HEK293 (cell line): ENCODE results near the gene GP1BB.

Experiments
- CTCF ChIA-PET: fragments of 350-600 bp; formaldehyde crosslinking; extraction: SDS; loops from one replicate; lab custom pipeline; 2021; ENCODE audit warnings: antibody characterized with exemption; lab: Yijun Ruan, JAX
- POLR2A ChIA-PET: fragments of 300-600 bp; formaldehyde crosslinking; extraction: SDS; loops from one replicate; lab custom pipeline; 2020; ENCODE audit warnings: antibody characterized with exemption, inconsistent platforms; lab: Yijun Ruan, JAX
- H3K27ac ChIP-seq: fragments of 200-500 bp; sonication (Bioruptor generic); 2 replicates; pipeline ENCODE4 v1.5.1; 2014; ENCODE audit warnings: low read depth, low read length, control low read depth, inconsistent platforms; ENCODE audit errors: extremely low read depth
- H3K36me3 ChIP-seq, 2 experiments: fragments of 200-500 bp in 1 of 2; sonication (Bioruptor generic) in 1 of 2; 1 replicate in 1 of 2; 2 replicates in 1 of 2; pipeline ENCODE4 v1.5.1; 2014 to 2017; ENCODE audit warnings: inconsistent platforms in 2 of 2, low read length in 2 of 2; ENCODE audit not compliant: control insufficient read depth in 2 of 2, insufficient read depth in 1 of 2
- H3K4me1 ChIP-seq: fragments of 200-500 bp; sonication (Bioruptor generic); 2 replicates; pipeline ENCODE4 v1.5.1; 2014; ENCODE audit warnings: mild to moderate bottlenecking, low read length, inconsistent platforms; ENCODE audit not compliant: control insufficient read depth, insufficient read depth
- H3K4me3 ChIP-seq: 2 replicates; pipeline ENCODE4 v1.5.1; 2011; ENCODE audit warnings: low read depth, mild to moderate bottlenecking, control low read depth, low read length, moderate library complexity
- H3K9me3 ChIP-seq: fragments of 200-500 bp; sonication (Bioruptor generic); 2 replicates; pipeline ENCODE4 v1.5.1; 2014; ENCODE audit warnings: low read depth, low read length, inconsistent platforms; ENCODE audit not compliant: control insufficient read depth, insufficient read depth
- HOXD13 ChIP-seq: sonication (generic); formaldehyde crosslinking; IDR thresholded peaks from 2 replicates; pipeline ENCODE4 v1.8.0; 2022; ENCODE audit warnings: missing genetic modification reagents, borderline replicate concordance
- KLF16 ChIP-seq: fragments of 450-650 bp; formaldehyde crosslinking; IDR thresholded peaks from 2 replicates; pipeline ENCODE4 v1.5.1; 2017; ENCODE audit warnings: missing biosample characterization, missing genetic modification characterization
- KLF7 ChIP-seq: fragments of 450-650 bp; formaldehyde crosslinking; IDR thresholded peaks from 2 replicates; pipeline ENCODE4 v1.5.1; 2016; ENCODE audit warnings: missing biosample characterization, missing genetic modification characterization, borderline replicate concordance
- MZF1 ChIP-seq: fragments of 450-650 bp; formaldehyde crosslinking; IDR thresholded peaks from 2 replicates; pipeline ENCODE4 v1.5.1; 2017; ENCODE audit warnings: missing biosample characterization, missing genetic modification characterization, borderline replicate concordance
- OVOL3 ChIP-seq: fragments of 450-650 bp; formaldehyde crosslinking; IDR thresholded peaks from 2 replicates; pipeline ENCODE4 v1.5.1; 2016; ENCODE audit warnings: missing biosample characterization, missing genetic modification characterization
- SP2 ChIP-seq: fragments of 450-650 bp; formaldehyde crosslinking; IDR thresholded peaks from 2 replicates; pipeline ENCODE4 v1.5.1; 2016; ENCODE audit warnings: missing biosample characterization, missing genetic modification characterization
- YY1 ChIP-seq: fragments of 450-650 bp; formaldehyde crosslinking; IDR thresholded peaks from 2 replicates; pipeline ENCODE4 v1.5.1; 2018; ENCODE audit warnings: missing biosample characterization, missing genetic modification characterization
- ZBTB21 ChIP-seq: fragments of 450-650 bp; formaldehyde crosslinking; IDR thresholded peaks from 2 replicates; pipeline ENCODE4 v1.5.1; 2017; ENCODE audit warnings: missing biosample characterization, missing genetic modification characterization
- ZNF10 ChIP-seq: fragments of 450-650 bp; formaldehyde crosslinking; IDR thresholded peaks from 2 replicates; pipeline ENCODE4 v1.5.1; 2017; ENCODE audit warnings: missing biosample characterization, missing genetic modification characterization
- ZNF132 ChIP-seq: fragments of 450-650 bp; formaldehyde crosslinking; IDR thresholded peaks from 2 replicates; pipeline ENCODE4 v1.5.1; 2017; ENCODE audit warnings: missing biosample characterization, missing genetic modification characterization, borderline replicate concordance
- ZNF133 ChIP-seq: fragments of 450-650 bp; formaldehyde crosslinking; IDR thresholded peaks from 2 replicates; pipeline ENCODE4 v1.5.1; 2016; ENCODE audit warnings: missing biosample characterization, missing genetic modification characterization
- ZNF140 ChIP-seq: fragments of 450-650 bp; formaldehyde crosslinking; IDR thresholded peaks from 2 replicates; pipeline ENCODE4 v1.5.1; 2016; ENCODE audit warnings: missing biosample characterization, missing genetic modification characterization
- ZNF174 ChIP-seq: fragments of 450-650 bp; formaldehyde crosslinking; IDR thresholded peaks from 2 replicates; pipeline ENCODE4 v1.5.0; 2017; ENCODE audit warnings: missing biosample characterization, mild to moderate bottlenecking, missing genetic modification characterization
- ZNF221 ChIP-seq: fragments of 450-650 bp; formaldehyde crosslinking; IDR thresholded peaks from 2 replicates; pipeline ENCODE4 v1.5.1; 2017; ENCODE audit warnings: missing biosample characterization, missing genetic modification characterization, borderline replicate concordance
- ZNF23 ChIP-seq: fragments of 450-650 bp; formaldehyde crosslinking; IDR thresholded peaks from 2 replicates; pipeline ENCODE4 v1.5.1; 2016; ENCODE audit warnings: missing biosample characterization, missing genetic modification characterization, borderline replicate concordance
- ZNF391 ChIP-seq: fragments of 450-650 bp; formaldehyde crosslinking; IDR thresholded peaks from 2 replicates; pipeline ENCODE4 v1.5.1; 2016; ENCODE audit warnings: low read depth, missing biosample characterization, missing genetic modification characterization, borderline replicate concordance
- ZNF560 ChIP-seq: fragments of 450-650 bp; formaldehyde crosslinking; IDR thresholded peaks from 2 replicates; pipeline ENCODE4 v1.5.1; 2017; ENCODE audit warnings: missing biosample characterization, missing genetic modification characterization, borderline replicate concordance
- ZNF596 ChIP-seq: fragments of 450-650 bp; IDR thresholded peaks from 2 replicates; pipeline ENCODE4 v1.5.0; 2018; ENCODE audit warnings: missing biosample characterization, mild to moderate bottlenecking, missing genetic modification characterization, moderate library complexity
- ZNF830 ChIP-seq: fragments of 450-650 bp; IDR thresholded peaks from 2 replicates; pipeline ENCODE4 v1.5.0; 2018; ENCODE audit warnings: missing biosample characterization, missing genetic modification characterization, low read depth, mild to moderate bottlenecking, moderate library complexity
- TF ChIP-seq, protein P1 (sequence below): sonication (generic); formaldehyde crosslinking; IDR thresholded peaks from 2 replicates; pipeline ENCODE4 v1.8.1; 2022; ENCODE audit warnings: mild to moderate bottlenecking, moderate library complexity, missing genetic modification reagents
- TF ChIP-seq, protein P2 (sequence below): fragments of 450-650 bp; formaldehyde crosslinking; IDR thresholded peaks from 2 replicates; pipeline ENCODE4; 2016; ENCODE audit warnings: missing biosample characterization, missing genetic modification characterization
- TF ChIP-seq, protein P3 (sequence below): fragments of 450-650 bp; formaldehyde crosslinking; IDR thresholded peaks from 2 replicates; pipeline ENCODE4 v1.5.1; 2016; ENCODE audit warnings: missing biosample characterization, missing genetic modification characterization
- TF ChIP-seq, protein P4 (sequence below): fragments of 450-650 bp; formaldehyde crosslinking; IDR thresholded peaks from 2 replicates; pipeline ENCODE4 v1.5.1; 2016; ENCODE audit warnings: missing biosample characterization, missing genetic modification characterization
- TF ChIP-seq, protein P5 (sequence below): fragments of 450-650 bp; formaldehyde crosslinking; IDR thresholded peaks from 2 replicates; pipeline ENCODE4 v1.5.1; 2017; ENCODE audit warnings: missing biosample characterization, missing genetic modification characterization
- TF ChIP-seq, protein P6 (sequence below): fragments of 450-650 bp; IDR thresholded peaks from 2 replicates; pipeline ENCODE4 v1.5.1; 2018; ENCODE audit warnings: missing biosample characterization, missing genetic modification characterization
- TF ChIP-seq, protein P7 (sequence below): fragments of 450-650 bp; formaldehyde crosslinking; IDR thresholded peaks from 2 replicates; pipeline ENCODE4 v1.5.1; 2016; ENCODE audit warnings: missing biosample characterization, missing genetic modification characterization

The GP1BB gene

DNA sequence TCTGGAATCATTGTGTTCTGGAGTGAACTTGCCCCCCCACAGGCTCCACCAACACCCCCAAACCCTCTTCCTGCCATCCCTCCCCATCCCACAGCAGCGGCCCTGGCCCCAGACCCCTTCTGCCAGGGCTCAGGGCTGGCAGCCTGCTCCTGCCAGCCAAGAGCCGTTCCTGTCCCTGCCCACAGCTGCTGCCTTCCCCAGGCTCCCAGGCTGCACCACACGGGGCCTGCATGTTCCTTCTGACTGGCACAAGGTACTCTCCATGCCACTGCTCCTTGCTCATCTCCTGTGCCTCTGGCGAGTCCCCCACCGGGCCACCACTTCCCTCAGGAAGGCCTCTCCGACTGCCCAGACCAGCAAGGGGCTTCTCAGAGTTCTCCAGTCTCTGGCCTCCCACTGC lies 4.9 kb downstream of the GP1BB start (continued):
- TF ChIP-seq YY1 (tag by site-specific recombination) (no peak), ZNF174 (tag by site-specific recombination) (no peak), OVOL3 (no peak), ZNF140 (tag by site-specific recombination) (no peak), ZBTB21 (no peak), ZNF560 (no peak), KLF7 (tag by site-specific recombination) (no peak), HOXD13 (CRISPR knock-in tag) (no peak), ZNF391 (tag by site-specific recombination) (no peak), MZF1 (tag by site-specific recombination) (no peak), KLF16 (no peak)
- TF ChIP-seq, protein P1, sequence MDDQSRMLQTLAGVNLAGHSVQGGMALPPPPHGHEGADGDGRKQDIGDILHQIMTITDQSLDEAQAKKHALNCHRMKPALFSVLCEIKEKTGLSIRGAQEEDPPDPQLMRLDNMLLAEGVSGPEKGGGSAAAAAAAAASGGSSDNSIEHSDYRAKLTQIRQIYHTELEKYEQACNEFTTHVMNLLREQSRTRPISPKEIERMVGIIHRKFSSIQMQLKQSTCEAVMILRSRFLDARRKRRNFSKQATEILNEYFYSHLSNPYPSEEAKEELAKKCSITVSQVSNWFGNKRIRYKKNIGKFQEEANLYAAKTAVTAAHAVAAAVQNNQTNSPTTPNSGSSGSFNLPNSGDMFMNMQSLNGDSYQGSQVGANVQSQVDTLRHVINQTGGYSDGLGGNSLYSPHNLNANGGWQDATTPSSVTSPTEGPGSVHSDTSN (CRISPR knock-in tag) = no peak
- TF ChIP-seq, protein P2, sequence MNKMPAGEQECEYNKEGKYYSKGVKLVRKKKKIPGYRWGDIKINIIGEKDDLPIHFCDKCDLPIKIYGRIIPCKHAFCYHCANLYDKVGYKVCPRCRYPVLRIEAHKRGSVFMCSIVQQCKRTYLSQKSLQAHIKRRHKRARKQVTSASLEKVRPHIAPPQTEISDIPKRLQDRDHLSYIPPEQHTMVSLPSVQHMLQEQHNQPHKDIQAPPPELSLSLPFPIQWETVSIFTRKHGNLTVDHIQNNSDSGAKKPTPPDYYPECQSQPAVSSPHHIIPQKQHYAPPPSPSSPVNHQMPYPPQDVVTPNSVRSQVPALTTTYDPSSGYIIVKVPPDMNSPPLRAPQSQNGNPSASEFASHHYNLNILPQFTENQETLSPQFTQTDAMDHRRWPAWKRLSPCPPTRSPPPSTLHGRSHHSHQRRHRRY (tag by site-specific recombination) = no peak
- TF ChIP-seq, protein P3, sequence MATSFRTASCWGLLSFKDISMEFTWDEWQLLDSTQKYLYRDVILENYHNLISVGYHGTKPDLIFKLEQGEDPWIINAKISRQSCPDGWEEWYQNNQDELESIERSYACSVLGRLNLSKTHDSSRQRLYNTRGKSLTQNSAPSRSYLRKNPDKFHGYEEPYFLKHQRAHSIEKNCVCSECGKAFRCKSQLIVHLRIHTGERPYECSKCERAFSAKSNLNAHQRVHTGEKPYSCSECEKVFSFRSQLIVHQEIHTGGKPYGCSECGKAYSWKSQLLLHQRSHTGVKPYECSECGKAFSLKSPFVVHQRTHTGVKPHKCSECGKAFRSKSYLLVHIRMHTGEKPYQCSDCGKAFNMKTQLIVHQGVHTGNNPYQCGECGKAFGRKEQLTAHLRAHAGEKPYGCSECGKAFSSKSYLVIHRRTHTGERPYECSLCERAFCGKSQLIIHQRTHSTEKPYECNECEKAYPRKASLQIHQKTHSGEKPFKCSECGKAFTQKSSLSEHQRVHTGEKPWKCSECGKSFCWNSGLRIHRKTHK (tag by site-specific recombination) = no peak

DNA sequence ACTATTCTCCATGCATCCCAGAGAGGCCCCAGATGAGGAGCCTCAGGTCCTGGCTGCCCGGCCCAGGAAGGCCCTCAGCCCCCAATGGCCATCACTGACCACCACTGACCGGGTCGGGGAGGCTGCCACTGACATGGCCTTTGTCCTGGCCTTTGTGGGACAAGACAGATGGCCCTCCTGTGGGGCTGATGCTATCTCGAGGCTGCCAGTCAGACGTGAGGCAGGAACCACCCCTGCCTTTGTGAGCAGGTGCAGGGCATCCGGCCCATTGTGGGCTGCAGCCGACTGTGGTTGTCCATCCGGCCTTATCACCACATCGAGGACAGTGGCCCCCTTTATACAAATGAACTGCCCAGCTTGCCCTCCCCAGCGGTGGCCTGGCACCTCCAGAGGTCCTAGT lies 5.5 kb downstream of the GP1BB start:
- Histone ChIP-seq H3K4me1 (no peaks in the 10 kb centered on the region), H3K36me3 (no peaks in the 10 kb centered on the region), H3K9me3 (no peaks in the 10 kb centered on the region), H3K4me3 (no peak overlapping the region), H3K27ac (no peak overlapping the region)
- CTCF ChIA-PET = interaction anchor here (0.6 to 7.5 kb wide), 7 partner anchors 14 to 230 kb away, joined by 3 to 184 read pairs (median 7); partner anchors contain the start of genes COMT and TXNRD2
- POLR2A ChIA-PET = no interaction called here
- TF ChIP-seq, protein P4, sequence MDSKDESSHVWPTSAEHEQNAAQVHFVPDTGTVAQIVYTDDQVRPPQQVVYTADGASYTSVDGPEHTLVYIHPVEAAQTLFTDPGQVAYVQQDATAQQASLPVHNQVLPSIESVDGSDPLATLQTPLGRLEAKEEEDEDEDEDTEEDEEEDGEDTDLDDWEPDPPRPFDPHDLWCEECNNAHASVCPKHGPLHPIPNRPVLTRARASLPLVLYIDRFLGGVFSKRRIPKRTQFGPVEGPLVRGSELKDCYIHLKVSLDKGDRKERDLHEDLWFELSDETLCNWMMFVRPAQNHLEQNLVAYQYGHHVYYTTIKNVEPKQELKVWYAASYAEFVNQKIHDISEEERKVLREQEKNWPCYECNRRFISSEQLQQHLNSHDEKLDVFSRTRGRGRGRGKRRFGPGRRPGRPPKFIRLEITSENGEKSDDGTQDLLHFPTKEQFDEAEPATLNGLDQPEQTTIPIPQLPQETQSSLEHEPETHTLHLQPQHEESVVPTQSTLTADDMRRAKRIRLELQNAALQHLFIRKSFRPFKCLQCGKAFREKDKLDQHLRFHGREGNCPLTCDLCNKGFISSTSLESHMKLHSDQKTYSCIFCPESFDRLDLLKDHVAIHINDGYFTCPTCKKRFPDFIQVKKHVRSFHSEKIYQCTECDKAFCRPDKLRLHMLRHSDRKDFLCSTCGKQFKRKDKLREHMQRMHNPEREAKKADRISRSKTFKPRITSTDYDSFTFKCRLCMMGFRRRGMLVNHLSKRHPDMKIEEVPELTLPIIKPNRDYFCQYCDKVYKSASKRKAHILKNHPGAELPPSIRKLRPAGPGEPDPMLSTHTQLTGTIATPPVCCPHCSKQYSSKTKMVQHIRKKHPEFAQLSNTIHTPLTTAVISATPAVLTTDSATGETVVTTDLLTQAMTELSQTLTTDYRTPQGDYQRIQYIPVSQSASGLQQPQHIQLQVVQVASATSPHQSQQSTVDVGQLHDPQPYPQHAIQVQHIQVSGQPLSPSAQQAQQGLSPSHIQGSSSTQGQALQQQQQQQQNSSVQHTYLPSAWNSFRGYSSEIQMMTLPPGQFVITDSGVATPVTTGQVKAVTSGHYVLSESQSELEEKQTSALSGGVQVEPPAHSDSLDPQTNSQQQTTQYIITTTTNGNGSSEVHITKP (tag by site-specific recombination) = no peak
- TF ChIP-seq ZNF221 (no peak), ZNF10 (tag by site-specific recombination) (no peak), ZNF133 (tag by site-specific recombination) (no peak), ZNF830 (no peak), SP2 (tag by site-specific recombination) (no peak), ZNF596 (tag by site-specific recombination) (no peak), ZNF132 (tag by site-specific recombination) (no peak), ZNF23 (tag by site-specific recombination) (no peak), ZBTB21 (no peak)
- TF ChIP-seq, protein P5, sequence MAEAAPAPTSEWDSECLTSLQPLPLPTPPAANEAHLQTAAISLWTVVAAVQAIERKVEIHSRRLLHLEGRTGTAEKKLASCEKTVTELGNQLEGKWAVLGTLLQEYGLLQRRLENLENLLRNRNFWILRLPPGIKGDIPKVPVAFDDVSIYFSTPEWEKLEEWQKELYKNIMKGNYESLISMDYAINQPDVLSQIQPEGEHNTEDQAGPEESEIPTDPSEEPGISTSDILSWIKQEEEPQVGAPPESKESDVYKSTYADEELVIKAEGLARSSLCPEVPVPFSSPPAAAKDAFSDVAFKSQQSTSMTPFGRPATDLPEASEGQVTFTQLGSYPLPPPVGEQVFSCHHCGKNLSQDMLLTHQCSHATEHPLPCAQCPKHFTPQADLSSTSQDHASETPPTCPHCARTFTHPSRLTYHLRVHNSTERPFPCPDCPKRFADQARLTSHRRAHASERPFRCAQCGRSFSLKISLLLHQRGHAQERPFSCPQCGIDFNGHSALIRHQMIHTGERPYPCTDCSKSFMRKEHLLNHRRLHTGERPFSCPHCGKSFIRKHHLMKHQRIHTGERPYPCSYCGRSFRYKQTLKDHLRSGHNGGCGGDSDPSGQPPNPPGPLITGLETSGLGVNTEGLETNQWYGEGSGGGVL = no peak
- TF ChIP-seq, protein P6, sequence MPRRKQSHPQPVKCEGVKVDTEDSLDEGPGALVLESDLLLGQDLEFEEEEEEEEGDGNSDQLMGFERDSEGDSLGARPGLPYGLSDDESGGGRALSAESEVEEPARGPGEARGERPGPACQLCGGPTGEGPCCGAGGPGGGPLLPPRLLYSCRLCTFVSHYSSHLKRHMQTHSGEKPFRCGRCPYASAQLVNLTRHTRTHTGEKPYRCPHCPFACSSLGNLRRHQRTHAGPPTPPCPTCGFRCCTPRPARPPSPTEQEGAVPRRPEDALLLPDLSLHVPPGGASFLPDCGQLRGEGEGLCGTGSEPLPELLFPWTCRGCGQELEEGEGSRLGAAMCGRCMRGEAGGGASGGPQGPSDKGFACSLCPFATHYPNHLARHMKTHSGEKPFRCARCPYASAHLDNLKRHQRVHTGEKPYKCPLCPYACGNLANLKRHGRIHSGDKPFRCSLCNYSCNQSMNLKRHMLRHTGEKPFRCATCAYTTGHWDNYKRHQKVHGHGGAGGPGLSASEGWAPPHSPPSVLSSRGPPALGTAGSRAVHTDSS (tag by site-specific recombination) = no peak
- TF ChIP-seq, protein P7, sequence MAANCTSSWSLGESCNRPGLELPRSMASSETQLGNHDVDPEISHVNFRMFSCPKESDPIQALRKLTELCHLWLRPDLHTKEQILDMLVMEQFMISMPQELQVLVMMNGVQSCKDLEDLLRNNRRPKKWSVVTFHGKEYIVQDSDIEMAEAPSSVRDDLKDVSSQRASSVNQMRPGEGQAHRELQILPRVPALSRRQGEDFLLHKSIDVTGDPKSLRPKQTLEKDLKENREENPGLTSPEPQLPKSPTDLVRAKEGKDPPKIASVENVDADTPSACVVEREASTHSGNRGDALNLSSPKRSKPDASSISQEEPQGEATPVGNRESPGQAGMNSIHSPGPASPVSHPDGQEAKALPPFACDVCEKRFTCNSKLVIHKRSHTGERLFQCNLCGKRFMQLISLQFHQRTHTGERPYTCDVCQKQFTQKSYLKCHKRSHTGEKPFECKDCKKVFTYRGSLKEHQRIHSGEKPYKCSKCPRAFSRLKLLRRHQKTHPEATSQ (tag by site-specific recombination) = no peak
